Fibroblast of gingiva (primary cell): ENCODE measurements around the gene COMMD10.

Source experiments
- DNase-seq: peaks from one replicate; pipeline ENCODE4 v3.0.0-alpha.2; 2011; ENCODE audit warnings: low read depth

Gene COMMD10

DNA sequence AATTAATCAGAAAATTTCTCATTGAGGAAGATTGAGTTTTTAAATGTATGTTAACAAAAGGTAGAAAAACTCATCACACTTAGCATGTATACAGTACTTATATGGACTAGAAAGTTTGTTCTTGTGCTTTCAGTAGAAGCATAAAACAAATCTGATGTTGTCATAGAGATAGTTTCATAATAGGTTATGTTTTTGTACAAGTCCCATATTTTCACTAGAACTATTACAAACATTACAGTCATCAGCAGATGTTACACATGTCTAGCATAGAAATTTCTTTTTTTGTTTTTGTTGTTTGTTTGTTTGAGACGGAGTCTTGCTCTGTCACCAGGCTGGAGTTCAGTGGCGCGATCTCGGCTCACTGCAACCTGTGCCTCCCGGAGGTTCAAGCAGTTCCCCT, 131.4 kb downstream of the COMMD10 start:
- peak; percentile 40 for DNase-seq

DNA sequence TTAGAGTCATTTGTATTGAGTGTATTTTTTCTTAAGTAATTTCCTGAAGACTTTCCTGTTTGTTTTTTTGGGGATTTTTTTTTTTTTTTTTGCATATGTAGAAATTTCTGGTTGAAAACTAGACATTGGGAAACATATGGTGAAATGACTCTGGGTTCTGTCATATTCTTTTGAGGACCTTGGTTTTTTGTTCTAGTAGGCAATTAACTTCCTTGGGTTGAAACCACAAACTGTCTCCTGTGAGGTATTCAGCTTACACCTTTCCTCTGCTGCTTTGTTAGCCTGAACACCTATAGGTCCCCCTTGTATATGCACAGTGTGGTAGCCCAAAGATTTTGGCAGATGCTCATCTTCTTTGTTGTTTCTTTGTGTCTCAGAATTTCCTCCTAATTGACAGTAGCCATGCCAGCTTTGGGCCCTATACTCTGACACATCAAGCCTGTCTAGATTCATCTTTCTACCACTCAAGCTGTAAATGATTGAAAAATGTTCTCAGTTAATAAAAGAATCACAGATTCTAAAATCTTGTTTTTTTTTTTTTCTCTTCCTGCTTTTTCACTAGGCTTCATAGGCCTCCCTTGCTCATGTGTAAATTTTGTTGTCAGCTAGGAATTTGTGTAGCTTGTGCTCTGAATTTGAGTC, 140.6 kb downstream of the COMMD10 start:
- no peak for DNase-seq

DNA sequence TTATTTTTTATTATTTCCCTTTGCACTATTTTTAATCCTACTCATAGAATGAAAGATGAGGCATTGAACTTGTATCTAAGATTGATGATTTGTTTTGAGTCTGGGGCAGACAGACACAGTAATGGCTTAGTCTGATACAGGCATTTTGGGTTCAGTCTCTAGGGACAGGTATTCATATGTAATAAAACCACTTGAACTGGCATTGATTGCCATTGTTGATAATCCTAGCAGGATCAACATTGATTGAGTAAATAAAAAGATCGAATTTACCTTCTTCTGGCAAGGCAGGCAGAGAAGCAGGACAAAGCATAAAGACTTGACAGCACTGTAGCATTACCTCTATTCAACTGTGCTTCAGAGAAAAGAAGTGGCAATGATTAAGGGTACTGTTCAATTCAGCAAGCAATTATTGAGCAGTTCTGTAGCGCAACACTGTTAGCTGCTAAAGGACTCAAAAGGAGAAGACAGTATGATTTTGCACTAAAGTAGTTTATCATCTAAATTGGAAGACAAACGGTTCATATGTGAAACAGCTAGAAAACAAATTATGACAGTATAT, 144.4 kb downstream of the COMMD10 start:
- DNase-seq = no peak

DNA sequence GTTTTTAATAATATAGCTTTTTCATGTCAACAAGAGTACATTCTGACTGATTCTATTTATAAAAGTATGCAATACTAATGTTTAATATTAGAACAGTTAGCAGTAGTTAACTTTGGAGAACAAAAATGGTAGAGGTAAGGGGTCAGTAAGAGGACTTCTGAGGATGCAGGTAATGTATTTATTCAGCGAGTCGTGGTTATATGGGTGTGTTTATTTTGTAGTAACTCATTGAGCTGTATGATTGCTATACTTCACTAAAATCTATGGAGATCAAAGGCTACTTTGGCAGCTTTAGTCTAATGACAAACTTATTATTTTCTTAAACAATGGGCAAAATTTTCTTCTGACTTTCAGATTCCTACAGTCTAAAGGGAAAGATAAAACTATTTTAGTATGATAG, 146.5 kb downstream of the COMMD10 start:
- DNase-seq = no peak

DNA sequence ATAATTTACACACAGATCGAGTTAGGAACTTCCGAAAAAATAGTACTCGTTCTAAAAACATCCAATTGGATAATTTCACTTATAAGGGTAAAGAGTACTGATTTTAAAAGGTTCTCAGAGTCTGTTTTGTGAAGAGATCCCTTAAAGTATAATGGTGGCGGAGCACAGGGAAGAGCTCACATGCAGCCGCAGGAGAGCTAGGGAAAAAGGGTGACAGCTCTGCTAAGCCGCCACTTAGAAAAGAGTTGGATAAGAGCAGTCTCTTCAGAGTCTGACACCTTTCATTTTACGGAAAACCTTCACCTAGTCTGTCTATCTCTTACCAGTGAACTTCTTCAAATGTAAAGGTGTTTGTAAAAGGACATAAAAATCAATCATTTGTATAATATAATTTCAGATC, 149.9 kb downstream of the COMMD10 start:
- no peak for DNase-seq

DNA sequence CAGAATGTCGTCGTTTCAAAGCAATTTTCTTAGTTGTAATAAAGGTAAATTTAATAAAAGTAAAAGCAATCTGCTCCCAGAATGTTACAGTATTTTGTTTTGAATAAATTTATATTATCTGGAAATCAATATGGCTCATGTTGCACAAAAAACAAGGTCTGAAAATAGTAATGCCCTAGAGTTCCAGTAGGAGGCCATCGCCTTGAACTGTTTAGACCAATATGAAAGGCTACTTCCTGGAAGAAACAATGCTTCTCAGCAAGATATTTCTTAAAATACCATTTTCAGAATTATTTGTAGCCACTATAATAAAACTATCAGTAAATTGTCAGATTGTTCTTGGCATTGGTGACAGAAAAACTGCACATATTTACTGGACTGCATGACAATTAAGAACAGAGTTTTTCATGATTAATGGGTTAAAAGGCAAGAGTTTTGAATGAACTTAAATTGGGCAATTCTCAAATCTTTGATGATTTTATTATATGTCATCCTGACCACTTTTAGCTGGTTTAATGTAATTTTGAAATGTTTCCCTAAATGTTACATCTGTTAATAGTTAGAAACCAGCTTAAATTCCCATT, 153.2 kb downstream of the COMMD10 start:
- DNase-seq = peak; percentile 24

DNA sequence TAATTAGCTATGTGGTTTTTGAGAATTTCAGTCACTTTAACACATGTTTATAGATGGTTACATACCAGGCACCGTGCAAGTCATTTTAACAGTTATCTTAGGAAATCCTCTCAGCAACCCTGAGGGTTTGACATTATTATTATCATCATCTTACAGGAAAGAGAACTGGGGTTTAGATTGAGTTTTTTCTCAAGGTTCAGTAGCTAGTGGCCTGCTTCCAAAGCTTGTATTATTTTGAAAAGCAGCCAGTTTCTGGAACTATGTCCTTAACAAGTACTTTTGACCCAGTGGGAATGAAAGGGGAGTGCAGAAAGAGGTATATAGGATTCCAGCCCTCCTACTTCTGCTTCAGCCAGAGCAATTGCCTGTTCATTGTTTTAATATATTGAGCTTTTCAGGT, 157.5 kb downstream of the COMMD10 start:
- peak; percentile 63 for DNase-seq

DNA sequence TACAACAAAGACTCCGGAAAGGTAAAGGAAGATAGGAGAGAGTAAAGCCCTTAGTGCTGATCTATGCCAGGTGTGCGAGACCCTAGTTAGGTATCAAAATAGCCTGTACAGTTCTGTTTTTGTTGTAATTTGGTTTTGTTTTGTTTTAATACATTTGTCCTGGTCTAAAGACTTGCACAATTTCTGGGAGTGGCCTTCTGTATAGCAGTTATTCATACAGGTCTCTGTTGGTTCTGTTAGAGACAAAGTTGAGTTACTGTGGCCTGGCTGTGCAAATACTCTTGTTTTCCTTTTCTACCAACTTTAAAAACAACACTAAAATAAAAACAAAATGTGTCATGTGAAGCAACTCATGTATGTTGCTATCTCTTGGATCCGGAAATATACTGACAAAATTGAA, 163.6 kb downstream of the COMMD10 start:
- DNase-seq = no peak

DNA sequence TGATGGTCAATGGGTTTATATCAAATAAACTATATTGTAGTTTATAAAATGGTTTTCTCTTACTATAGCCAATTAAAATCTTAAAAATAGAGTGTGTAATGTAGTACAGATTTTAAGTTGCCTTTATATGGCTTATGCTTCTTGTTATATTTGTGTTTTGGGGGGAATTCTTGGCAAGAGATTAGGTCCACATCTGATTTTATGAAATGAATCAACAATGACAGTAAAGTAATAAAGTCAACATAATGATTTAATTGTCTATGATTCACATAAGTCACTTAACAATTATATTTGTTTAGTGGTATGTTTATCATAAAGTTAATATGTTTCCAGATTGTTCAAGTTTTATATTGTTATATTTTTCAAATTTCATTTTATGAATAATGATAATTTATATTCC, 164.8 kb downstream of the COMMD10 start:
- no peak for DNase-seq

DNA sequence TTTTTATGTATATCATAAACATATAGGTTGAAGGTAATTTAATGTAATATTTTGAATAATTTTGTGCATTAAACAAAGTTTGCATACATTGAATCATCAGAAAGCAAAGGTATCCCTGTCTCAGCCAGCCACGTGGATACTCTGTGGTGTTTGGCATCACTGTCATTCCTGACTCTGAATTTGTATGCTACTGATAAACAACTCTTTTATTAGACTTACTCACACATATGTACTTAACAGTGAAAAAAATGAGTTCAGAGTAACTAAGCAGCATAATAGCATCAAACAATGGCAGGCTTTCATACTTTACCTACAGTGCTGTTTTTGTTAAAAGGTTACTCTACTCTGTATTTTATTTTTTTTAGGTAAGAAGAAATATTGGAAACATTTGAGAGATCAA, 171.9 kb downstream of the COMMD10 start:
- DNase-seq = no peak

DNA sequence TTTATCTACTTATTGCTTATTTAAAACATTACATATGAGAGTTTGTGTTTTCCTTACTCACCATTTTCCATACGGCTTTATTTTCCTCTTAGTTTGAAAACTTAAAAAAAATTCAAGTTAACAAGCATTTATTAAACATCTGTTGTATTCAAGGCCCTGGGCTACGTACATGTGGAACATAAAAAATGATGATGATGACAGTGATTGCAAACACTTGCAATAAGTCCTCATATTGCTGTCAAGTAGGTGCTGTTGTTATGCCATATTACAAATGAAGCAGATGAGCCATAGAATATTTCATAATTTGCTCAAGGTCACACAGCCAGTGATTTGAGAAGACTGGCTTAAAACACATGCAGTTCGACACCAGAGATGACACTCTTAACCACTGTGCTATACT, 180.6 kb downstream of the COMMD10 start:
- no peak for DNase-seq

DNA sequence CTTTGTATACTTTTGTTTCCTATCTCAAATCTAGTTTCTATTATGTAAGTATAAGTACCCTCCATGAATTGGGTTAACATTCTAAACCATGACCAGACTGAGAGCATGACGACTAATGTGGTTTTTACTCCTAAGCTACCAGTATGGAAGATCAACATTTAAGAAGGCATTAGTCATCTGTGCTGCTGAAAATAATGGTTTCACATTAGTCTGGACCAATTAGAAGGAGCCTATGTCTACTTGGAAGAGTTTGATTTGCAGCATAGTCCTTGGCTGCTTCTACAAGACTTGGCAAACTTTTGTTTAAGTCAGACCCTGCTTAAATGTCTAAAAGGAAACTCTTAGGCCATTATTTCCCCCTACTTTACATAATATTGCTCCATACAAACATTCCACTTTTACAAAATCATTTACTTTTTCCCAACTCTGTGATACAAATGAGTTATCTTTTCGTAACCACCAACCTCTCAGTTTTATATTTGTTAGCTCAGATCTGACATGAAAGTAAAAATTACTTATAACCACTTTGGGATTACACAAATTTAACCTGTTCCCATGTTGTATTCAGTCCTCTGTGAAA, 186.7 kb downstream of the COMMD10 start:
- DNase-seq = peak; percentile 88

DNA sequence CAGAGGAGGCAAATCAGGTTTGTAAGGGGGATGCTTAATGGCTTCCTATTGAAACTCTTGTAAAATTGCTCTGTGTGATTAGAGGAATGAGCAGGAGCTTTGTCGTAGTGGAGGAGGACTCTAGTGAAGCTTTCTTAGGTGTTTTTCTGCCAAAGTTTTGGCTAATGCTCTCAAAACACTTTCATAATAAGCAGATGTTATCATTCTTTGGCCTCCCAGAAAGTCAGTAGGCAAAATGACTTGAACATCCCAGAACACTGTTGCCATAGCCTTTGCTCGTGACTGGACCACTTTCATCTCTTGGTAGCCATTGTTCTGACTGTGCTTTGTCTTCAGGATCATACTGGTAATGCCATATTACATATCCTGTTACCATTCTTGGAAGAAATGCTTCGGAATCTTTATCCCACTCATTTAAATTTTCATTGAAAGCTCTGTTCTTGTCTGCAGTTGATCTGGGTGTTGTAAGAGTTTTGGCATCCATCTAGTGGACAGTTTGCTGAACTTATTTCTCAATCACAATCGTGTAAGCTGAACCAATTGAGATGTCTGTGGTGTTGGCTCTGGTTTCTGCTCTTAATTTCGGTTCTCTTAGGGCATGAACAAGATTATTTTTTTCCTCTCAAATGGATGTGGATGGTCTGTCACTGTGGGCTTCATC, 187.6 kb downstream of the COMMD10 start:
- DNase-seq = peak; percentile 93

DNA sequence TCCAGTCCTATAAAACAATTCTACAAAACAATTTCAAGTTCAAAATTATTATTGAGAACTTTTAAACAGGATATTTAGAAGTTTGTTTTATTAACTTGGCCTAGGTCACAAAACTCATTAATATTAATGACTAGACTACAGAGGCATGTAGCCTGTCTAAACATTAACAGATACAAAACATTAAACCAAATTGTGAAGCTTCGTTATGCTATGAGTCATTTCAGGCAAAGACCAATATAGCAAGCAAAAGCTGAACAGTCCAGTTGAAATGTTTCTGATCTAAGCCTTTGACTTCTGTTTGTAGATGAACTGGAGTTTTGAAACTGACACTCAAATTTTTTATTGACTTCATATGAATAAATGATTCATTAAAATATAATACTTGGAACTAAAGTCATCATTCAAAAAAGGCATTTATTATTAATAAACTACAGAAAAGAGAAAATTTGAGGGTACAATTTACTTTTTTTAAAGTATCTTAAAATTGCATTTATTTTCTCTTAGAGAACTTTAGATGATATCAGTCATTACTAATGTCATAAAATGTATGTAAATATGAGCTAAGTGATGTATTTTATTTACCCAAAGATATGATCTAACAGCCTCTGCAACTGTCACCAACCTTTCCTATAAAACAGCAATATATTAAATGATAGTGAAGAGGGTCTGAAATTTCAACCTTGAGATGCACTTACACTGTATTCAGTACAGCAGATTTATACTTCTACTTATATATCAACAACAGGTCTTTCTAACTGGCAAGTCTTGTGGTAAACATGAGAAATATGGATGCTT, 188.8 kb downstream of the COMMD10 start:
- peak; percentile 34 for DNase-seq

DNA sequence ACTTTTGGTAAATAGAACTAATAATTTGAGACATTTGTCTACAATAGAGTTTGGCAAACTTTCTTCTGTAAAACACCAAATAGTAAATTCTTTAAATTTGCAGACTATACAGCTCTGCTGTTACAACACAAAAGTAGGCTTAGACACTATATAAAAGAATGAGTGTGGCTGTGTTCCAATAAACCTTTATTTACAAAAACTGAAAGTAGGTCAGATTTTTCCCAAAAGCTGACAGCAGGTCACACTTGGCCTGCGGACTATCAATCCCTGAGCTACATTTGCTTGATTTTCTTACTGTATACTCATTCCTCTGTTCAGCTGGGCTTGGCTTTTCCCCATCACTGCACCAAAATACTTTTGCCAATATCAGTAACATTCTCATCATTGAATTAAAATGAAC, 189.4 kb downstream of the COMMD10 start:
- no peak for DNase-seq

DNA sequence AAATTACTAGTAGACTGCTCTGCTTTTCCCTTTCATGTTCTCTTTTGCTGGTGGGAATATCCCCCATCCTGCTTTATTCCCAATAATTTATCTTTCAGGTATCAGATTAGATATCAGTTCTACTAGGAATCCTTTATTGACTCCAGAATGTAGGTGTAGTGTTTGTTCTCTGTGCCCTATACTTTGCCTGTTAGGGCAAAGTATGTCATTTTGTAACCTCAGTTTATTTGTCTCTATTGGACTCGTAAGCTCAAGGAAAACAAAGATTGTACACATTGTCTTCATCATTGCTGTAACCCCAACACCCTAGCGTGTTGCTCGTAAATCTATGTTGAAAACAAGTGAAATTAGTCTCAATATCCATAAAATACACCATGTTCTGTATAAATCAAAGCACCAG, 190.5 kb downstream of the COMMD10 start:
- no peak for DNase-seq

DNA sequence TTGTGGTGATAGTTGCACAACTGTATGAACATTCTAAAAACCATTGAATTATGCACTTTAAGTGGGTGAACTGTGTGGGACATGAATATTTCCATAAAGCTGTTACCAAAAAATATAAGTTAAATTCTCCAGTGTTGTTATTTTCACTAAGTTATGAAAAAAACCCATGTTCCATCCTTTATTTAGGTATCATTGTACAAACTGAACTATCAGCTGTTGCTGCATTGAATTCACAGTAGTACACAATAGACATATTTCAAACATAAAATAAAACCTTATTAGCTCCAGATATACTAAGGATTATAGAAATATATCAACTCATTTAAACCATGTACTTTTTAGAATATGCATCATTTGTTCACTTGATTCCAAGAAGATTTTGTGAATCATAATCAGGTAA, 192.1 kb downstream of the COMMD10 start:
- no peak for DNase-seq

DNA sequence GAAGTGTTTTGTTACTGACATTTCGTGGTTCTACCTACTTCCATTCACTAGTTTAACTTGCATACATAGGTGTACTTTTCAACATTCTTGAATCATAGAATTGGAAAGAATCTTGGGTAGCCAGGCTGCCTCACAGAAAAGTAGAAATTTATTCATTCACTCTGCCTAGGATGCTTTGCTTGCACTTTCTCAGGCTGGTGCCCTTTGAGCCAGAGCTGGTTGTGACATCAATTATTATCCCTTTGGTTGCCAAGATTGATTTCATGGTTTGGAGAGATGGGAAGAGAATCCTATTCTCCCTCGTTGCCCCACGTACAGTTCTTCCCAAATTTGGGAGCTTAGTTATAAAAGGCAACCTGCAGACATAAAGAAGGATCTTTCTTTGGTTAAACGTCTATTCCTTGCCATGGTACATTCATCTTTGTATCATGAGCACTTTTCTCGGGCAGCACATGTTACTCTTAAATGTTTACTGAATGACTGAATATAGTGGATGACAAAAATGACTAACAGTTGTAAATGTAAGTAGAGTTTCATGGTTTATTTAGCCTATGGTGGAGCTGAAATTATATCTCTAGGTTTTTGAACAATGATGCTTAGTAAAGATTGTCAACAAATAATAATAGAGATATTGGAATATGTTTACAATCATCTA, 195.5 kb downstream of the COMMD10 start:
- DNase-seq = no peak

DNA sequence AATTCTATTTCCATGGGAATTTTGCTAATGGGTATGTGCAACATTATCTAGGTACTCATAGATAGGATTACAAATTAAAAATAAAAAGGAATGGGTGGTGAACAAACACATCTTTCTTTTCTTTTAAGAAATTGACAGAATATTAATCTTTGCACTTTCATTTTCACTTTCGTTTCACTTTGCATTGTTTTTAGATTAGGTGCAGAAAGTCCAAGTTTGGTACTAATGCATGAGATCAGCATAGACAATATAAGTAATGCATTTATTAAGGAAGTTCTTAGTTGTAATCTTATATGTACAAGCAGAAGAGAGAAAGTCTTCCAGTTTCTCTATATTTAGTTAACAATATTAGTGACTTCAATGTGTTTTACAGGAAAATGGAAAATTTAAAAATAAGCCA, 196.5 kb downstream of the COMMD10 start:
- no peak for DNase-seq

DNA sequence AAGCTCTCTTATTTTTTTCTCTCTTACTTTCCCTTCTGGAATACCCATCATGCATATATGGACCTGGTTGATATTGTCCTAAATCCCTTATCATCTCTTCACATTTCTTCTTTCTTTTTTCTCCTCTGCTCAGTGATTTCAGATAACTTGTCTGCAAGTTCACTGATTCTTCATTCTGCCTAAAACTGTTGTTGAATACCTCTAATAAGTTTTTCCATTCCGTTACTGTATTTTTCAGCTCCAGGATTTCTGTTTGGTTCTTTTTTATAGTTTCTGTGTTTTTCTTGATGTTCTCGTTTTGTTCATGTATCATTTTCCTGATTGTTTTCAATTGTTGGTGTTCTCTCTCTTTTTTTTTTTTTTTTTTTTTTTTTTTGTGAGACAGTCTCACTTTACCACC, 203.7 kb downstream of the COMMD10 start:
- no peak for DNase-seq

DNA sequence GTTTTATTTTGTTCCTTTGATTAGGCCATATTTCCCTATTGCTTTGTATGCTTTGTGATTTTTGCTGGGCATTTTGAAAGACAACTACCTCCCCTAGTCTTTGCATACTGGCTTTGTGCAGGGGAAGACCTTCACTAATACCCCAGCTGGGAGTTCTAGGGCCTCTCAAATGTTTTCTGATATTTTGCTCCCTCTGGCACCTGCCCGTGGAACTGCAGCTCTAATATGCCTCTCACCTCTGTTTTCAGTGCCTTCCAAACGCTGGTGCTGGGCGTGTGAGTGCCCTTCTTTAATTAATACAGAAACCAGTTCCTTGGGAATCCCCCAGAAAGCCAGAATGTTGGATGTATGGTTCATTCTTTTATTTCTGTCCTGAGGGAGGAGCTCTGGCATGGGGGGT, 204.5 kb downstream of the COMMD10 start:
- DNase-seq = no peak

DNA sequence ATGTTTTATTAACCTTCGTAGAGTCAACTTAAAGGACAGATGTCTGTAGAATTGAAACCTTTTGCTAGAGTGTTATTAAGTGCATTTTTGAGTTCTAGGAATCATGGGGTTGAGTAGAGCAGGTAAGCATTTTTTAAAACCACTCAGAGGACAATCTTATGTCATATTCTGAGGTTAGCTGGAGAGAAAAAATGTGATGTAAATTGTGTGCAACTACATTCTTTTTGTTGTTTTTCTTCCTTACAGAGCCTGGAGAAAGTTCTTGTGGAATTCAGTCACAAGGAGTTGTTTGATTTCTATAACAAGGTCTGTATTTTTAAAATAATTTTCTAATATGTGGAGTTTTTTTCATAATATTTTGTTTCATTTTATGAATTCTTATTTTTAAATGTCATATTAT, 206.4 kb downstream of the COMMD10 start:
- no peak for DNase-seq
